ENCODE measurements around the gene RBM41.

The RBM41 gene

GRCh38 chrX:107029752-107030151 is 88.9 kb downstream of the RBM41 start:
- in situ Hi-C loops (cut with MboI; ENCODE audit: low sequenced_read_pairs): no loop called here

DNA sequence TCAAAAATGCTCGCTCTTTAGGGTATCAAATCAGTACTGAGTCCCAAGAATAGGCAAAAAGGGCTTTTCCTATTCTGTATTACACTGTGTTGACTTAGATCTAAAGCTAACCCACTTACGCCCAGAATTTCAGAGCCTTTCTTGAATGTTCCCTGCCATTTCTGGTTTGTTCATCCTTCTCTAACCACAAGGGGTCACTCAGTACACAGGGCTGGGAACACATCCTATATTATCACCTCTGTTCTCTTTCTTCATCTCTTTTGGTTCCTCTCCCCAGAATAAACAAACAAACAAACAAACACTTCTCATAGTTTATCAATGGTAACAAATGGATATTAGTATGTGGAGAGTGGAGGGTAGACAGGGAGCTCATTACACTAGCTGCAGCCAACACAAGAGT is 93.1 kb downstream of the RBM41 start:
- in situ Hi-C loops (cut with MboI; ENCODE audit: low sequenced_read_pairs): no loop called here

DNA sequence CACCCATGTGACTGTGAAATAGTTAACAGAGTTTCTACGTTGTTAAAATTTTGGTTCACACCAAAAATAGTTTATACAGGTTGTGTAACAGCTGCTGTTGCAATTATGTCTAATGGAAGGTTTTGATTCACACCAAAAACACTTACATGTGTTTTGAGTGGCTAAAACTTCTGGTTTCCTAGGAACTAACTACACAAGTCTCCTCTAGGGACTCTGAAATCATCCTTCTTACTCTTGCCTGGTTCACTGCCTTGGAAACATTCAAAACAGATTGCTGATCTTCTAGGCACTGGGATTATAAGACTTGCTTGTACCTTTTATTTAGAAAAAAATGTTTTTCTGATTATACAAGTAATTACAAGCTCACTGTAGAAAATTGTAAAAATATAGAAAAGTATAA is 103.7 kb downstream of the RBM41 start:
- in situ Hi-C loops (cut with MboI; ENCODE audit: low sequenced_read_pairs): no loop called here

All from HL-60/S4 treated with phorbol 12-myristate 13-acetate at 8.2 ng/mL for 4 days and 3 days (cell line).